22Rv1 (cell line): Measurements from ENCODE around the gene ITSN2.
"Not testable (repeated sequence)": the region's sequence is repeated elsewhere in the genome, so short reads cannot be mapped to it uniquely, and the experiment has no call there.

Experiments
- H3K27ac ChIP-seq: fragments of 450-650 bp; 2 replicates; pipeline ENCODE4 v1.5.1; 2017
- ZFX ChIP-seq: fragments of 450-650 bp; IDR thresholded peaks from 2 replicates; pipeline ENCODE4 v1.6.1; 2017; ENCODE audit warnings: antibody characterized with exemption, borderline replicate concordance
- TF ChIP-seq, protein P1 (sequence below): fragments of 450-650 bp; IDR thresholded peaks from 2 replicates; pipeline ENCODE4 v1.5.1; 2017; ENCODE audit warnings: mild to moderate bottlenecking

ITSN2 gene

DNA sequence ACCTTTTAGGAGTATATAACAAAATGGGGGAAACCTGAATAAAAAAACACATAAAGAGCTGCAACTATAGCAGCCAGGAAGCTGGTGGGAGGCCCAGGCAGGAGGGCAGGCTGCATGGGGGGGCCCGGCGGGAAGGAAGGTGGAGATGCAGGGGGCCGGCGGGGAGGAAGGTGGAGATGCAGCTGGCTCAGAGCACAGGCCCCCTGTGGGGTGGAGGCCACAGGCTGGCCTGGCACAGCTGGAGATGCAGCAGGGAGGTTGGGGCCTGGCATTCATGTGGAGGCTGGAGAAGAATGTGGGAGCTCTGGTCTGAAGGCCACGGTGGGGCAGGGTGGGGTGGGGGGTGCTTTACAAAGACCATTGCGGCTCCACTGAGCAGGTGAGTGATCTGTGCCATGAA is 154.1 kb downstream of the ITSN2 start:
- no peak overlapping the region for H3K27ac ChIP-seq
- TF ChIP-seq, protein P1, sequence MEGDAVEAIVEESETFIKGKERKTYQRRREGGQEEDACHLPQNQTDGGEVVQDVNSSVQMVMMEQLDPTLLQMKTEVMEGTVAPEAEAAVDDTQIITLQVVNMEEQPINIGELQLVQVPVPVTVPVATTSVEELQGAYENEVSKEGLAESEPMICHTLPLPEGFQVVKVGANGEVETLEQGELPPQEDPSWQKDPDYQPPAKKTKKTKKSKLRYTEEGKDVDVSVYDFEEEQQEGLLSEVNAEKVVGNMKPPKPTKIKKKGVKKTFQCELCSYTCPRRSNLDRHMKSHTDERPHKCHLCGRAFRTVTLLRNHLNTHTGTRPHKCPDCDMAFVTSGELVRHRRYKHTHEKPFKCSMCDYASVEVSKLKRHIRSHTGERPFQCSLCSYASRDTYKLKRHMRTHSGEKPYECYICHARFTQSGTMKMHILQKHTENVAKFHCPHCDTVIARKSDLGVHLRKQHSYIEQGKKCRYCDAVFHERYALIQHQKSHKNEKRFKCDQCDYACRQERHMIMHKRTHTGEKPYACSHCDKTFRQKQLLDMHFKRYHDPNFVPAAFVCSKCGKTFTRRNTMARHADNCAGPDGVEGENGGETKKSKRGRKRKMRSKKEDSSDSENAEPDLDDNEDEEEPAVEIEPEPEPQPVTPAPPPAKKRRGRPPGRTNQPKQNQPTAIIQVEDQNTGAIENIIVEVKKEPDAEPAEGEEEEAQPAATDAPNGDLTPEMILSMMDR, result no peak
- no peak for TF ChIP-seq ZFX

DNA sequence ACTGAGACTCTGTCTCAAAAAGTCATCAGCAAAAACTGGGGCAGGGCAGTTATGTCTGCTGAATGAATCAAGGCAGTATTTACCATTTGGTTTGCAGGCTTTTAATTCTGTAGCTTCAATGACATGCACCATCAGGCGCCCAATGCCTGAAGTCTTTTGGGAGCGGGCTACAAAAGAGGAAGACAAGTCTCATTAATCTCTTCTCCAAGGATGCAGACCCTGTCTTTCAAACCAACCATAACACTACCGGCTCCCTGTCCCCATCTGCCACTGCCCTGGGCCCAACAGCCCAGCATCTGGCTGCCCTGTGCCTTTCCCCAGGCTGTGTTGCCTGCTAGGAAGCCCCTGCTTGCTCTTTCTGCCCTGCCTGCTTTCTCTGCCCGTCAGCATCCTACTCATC is 155.2 kb downstream of the ITSN2 start:
- no peak overlapping the region for H3K27ac ChIP-seq
- TF ChIP-seq ZFX, result no peak
- TF ChIP-seq, protein P1, result no peak

DNA sequence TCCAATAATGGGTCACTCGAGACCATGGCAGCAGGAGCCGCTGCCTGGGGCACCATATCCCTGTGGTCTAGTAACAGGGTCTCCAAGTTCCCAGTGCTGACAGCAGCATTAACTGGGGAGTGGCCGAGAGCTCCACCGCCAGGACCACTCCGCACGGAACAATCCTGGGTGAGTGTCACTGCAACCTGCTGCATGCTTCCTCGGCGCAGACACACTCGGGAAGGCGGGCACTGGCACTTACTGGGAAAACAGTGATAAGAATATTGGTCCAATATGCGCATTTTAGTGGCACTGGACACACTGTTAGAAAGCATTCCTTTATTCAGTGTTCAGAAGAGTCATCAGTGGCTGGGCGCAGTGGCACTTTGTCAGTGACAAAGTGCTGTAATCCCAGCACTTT is 155.8 kb downstream of the ITSN2 start:
- TF ChIP-seq ZFX, result no peak
- TF ChIP-seq, protein P1, result no peak

DNA sequence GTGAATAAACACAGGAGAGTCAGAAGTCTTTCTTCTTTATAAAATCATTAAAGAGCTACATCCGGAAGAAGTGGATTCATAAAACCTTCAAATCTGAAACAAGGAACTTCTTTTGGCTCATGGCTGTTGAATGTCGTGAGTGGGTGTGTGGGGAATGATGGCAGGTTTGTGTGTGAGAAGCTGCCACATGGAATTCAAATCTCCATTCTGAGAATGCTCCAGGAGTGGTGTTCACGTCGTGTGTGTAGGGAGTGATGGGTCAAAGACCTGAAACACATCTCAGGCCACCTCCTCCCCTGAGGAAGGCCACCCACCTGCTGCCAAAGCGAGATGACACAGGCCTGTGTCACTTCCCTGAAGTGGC is 156.6 kb downstream of the ITSN2 start:
- no peak for TF ChIP-seq ZFX
- TF ChIP-seq, protein P1, result no peak
- no peak overlapping the region for H3K27ac ChIP-seq

More for the DNA sequence above, 155.8 kb downstream of the ITSN2 start:
- no peak overlapping the region for H3K27ac ChIP-seq

DNA sequence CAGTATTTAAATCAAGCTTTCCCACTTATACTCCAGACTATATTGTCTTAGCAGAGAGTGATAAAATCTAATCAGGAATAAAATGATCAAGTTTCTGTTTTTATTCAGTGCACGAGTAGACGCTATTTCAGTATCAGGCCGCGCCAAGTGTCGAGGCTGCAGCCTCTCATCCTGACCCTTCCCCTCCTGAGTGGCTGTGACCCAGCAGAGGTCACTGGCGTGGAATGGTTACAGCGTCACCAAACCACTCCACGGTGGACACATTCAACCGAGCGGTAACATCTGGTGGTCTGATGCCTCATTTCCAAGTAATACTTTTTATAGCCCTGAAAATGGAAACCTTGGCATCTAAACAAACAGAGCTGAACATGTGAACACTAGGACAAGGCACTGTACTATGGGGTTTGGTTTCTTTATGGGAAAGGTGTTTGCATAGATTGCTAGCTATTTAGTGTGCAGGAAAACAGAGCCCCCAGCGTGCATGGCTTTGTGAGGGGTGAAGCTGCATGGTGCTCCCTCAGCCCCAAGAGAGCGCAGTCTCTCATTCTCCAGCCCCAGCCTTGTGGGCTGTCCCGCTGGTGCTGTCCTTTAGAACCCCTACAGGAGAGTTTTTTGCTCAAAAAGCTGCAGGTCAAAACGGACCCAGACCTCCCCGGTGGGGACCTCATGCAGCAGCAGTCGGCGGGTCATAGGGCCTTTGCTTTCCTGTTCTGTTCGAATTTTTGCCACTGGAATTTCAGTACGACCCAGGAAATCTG is 157.1 kb downstream of the ITSN2 start:
- no peak overlapping the region for H3K27ac ChIP-seq

DNA sequence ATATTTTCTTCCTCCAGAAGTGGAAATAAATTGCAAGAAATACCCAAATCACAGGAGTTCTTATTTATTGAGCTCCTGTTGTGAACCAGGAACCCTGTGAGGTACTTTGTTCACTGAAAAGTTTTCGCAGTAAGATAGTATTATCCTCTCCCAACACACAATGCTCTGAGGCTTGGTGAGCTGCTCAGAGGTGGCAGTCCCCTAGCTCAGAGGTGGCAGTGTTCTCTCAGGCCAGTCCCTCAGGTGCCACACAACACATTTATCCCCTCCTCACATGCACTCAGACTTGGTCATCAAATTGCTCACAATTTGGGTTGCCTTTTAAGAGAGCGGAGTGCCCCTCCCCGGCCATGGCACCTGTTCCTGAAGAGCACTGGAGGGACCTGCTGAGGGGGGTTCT is 159.5 kb downstream of the ITSN2 start:
- H3K27ac ChIP-seq, result no peak overlapping the region
- TF ChIP-seq, protein P1, result no peak
- TF ChIP-seq ZFX, result no peak

More for the DNA sequence above, 157.1 kb downstream of the ITSN2 start:
- TF ChIP-seq, protein P1, result no peak
- no peak for TF ChIP-seq ZFX

DNA sequence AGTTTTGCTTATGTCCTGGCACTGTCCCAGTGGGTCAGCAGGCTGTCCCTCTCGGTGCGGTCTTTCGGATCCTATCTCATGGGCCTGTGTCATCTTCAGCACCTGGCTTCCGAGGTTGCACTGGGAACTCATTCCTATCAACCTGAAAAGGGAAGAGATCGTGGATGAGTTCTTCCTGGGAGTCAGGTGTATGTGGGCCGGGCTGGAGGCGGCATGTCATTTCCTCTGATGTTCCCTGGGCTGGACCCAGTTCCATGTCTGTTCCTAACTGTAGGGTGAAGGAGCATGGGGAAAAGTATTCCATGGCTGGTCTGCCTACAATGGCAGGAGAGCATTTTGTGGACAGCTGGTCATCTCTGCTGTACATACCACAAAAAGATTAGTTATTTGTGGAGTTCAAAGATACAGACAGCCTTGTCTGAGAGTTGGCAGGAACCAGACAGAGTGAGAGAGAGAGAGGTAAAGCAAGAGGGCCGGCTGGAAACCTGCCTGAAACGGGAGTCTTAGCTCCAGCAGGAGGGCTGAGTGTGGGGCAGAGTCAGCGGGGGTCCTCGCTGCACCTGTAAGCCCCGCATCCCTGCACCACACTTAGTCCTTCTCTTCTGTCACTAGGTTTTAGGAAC is 160.3 kb downstream of the ITSN2 start:
- no peak overlapping the region for H3K27ac ChIP-seq
- TF ChIP-seq, protein P1, result no peak
- no peak for TF ChIP-seq ZFX

DNA sequence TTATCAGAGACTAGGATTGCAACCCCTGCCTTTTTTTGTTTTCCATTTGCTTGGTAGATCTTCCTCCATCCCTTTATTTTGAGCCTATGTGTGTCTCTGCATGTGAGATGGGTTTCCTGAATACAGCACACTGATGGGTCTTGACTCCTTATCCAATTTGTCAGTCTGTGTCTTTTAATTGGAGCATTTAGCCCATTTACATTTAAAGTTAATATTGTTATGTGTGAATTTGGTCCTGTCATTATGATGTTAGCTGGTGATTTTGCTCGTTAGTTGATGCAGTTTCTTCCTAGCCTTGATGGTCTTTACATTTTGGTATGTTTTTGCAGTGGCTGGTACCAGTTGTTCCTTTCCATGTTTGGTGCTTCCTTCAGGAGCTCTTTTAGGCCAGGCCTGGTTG is 163.1 kb downstream of the ITSN2 start:
- H3K27ac ChIP-seq, result not testable (repeated sequence)
